Heart left ventricle (tissue), 13 donors: ENCODE measurements around the gene SELENOO.

Source experiments
- CTCF ChIP-seq, 12 donors: fragments of 200-600 bp; sonication (generic) in 4 of 12; IDR thresholded peaks; one replicate each; pipeline versions ENCODE4 v1.5.0 to v1.8.0; 2018 to 2022; ENCODE audit warnings: antibody characterized with exemption in 12 of 12, mild to moderate bottlenecking in 5 of 12
- POLR2A ChIP-seq, 2 donors: fragments of 450-650 bp; IDR thresholded peaks; one replicate each; pipeline ENCODE4 v1.6.1; 2017; ENCODE audit warnings: antibody characterized with exemption in 2 of 2, mild to moderate bottlenecking in 2 of 2, moderate library complexity in 2 of 2
- donor health status: ischemic (EF 13 %, LVEDD 7.1; RV severe dilation, severe dysfunction).
- donor health status: DM: no; HTN: yes; CAD: no.
- donor health status: DM: no; HTN: no; CAD: no.
- donor health status: ischemic (EF 25% LVEDD 6.9; RV normal size, moderate dysfunction).
- donor health status: ischemic (EF 25% LVEDD 5.7; RV mildly dilated, moderate dysfunction).
- donor health status: ischemic (EF 35%, LVEDD 5.7; RV mildly dilated, moderate dysfunction).
- donor health status: nonischemic (EF 11% LVEDD 7.7; RV severe dilation, severe dysfunction).
- donor health status: DM: yes; HTN: yes; CAD: no.
- donor health status: PGD.
- donor health status: ischemic (EF 29% LVEDD 5.4; RV normal size, mild dysfunction).
- donor health status: nonischemic (EF 23%, LVEDD 6.1; RV moderate dilation, normal function).

GRCh38 chr22:50255099-50255498 is 54.3 kb downstream of the SELENOO start:
- TF ChIP-seq CTCF (IDR thresholded peaks at IDR 0.05) (no peak), POLR2A (IDR thresholded peaks at IDR 0.05) (no peak)
